H1 (cell line): Measurements from ENCODE around the gene FGF3. TPM values are rescaled to one million over a fixed set of nuclear protein-coding genes. Genes with fewer than 3 reads are reported as not detected.

Source experiments
- CBX5 ChIP-seq: fragments of 300-800, 300-1000 bp; sonication (generic); IDR thresholded peaks from 2 replicates; pipeline ENCODE4 v1.7.1; 2016; ENCODE audit warnings: antibody characterized with exemption, low read length, low read depth
- CEBPB ChIP-seq: IDR thresholded peaks from 2 replicates; pipeline ENCODE4 v1.6.1; 2012; ENCODE audit warnings: low read depth, low read length
- CHD1 ChIP-seq: IDR thresholded peaks from 2 replicates; pipeline ENCODE4 v1.6.1; 2012; ENCODE audit warnings: low read depth, low read length, improper control_type of control experiment
- CHD7 ChIP-seq: fragments of 300-600 bp; sonication (generic); IDR thresholded peaks from 2 replicates; pipeline ENCODE4 v1.7.1; 2012; ENCODE audit warnings: low read length, moderate library complexity, mild to moderate bottlenecking, inconsistent platforms; ENCODE audit not compliant: insufficient replicate concordance
- EZH2 ChIP-seq: fragments of 200-600 bp; sonication (generic); IDR thresholded peaks from 2 replicates; pipeline ENCODE4 v1.7.1; 2012; ENCODE audit warnings: low read depth, mild to moderate bottlenecking, moderate library complexity, low read length, inconsistent platforms; ENCODE audit not compliant: severe bottlenecking
- HDAC2 ChIP-seq, 2 experiments: fragments of 300-600 bp in 1 of 2; sonication (generic) in 1 of 2; IDR thresholded peaks; 2 replicates each; pipeline ENCODE4 v1.6.1; 2011 to 2012; ENCODE audit warnings: low read depth in 2 of 2, low read length in 2 of 2, mild to moderate bottlenecking in 2 of 2, moderate library complexity in 2 of 2, borderline replicate concordance in 1 of 2, inconsistent platforms in 1 of 2
- KDM5A ChIP-seq: fragments of 200-600 bp; IDR thresholded peaks from 2 replicates; pipeline ENCODE4 v1.7.1; 2012; ENCODE audit warnings: mild to moderate bottlenecking, low read length, inconsistent platforms, mixed read lengths
- POU5F1 ChIP-seq: IDR thresholded peaks from 2 replicates; pipeline ENCODE4 v1.6.1; 2011; ENCODE audit warnings: low read depth, mild to moderate bottlenecking, low read length, moderate library complexity
- SIRT6 ChIP-seq: IDR thresholded peaks from one replicate; pipeline ENCODE4 v1.7.1; 2012; ENCODE audit warnings: low read length, inconsistent platforms
- TBP ChIP-seq: IDR thresholded peaks from 2 replicates; pipeline ENCODE4 v1.6.1; 2011; ENCODE audit warnings: low read depth, low read length, improper control_type of control experiment
- TCF12 ChIP-seq: IDR thresholded peaks from 2 replicates; pipeline ENCODE4 v1.6.1; 2011; ENCODE audit warnings: low read depth, mild to moderate bottlenecking, low read length
- YY1 ChIP-seq: IDR thresholded peaks from 2 replicates; pipeline ENCODE4 v1.6.1; 2011; ENCODE audit warnings: low read depth, mild to moderate bottlenecking, low read length
- ZNF274 ChIP-seq: IDR thresholded peaks from 2 replicates; pipeline ENCODE4 v1.7.0; 2012; ENCODE audit warnings: low read length, borderline replicate concordance; ENCODE audit errors: extremely low read depth
- polyA plus RNA-seq, 7 experiments: library from polyadenylated mRNA; depleted of rRNA in 3 of 7; stranded (reverse) in 5 of 7; unstranded in 2 of 7; fragments of >200 nt in 5 of 7; fragments of 200-250 nt in 2 of 7; gene quantifications; 1 replicate in 5 of 7; 2 replicates in 1 of 7; 4 replicates in 1 of 7; pipeline versions ENCODE4 v1.2.1 to v1.2.3, GENCODE V29; 2011 to 2013; ENCODE audit warnings: missing spikeins in 2 of 7, mixed read lengths in 2 of 7
- total RNA-seq: library from RNA; stranded (reverse); fragmentation: NEBNext Ultra II Directional; extraction: Animal tissue kit (Norgen Biotek cat#: 25700); gene quantifications from 2 replicates; pipeline ENCODE4 v1.2.1, GENCODE V29; 2021

The FGF3 gene
- total and polyA plus RNA-seq, 2 of the 8 experiments (the other 6 are each of a cell fraction or from before 2014, with no cell fraction given): not detected

- no peak for TF ChIP-seq CHD7
- no peak for TF ChIP-seq POU5F1
- no peak for TF ChIP-seq CEBPB
- TF ChIP-seq TCF12: no peak
- TF ChIP-seq CHD1: no peak
- TF ChIP-seq KDM5A: no peak
- no peak for TF ChIP-seq EZH2
- no peak for TF ChIP-seq CBX5
- TF ChIP-seq HDAC2 (IDR thresholded peaks at IDR 0.05; ENCODE audit: borderline replicate concordance in 1 of 2, low read depth in 2 of 2, low read length in 2 of 2): no peak
- no peak for TF ChIP-seq YY1
- no peak for TF ChIP-seq ZNF274
- no peak for TF ChIP-seq TBP
- no peak for TF ChIP-seq SIRT6
Measured at GRCh38 chr11:69803022-69803421, 16.2 kb downstream of the FGF3 start (continued).
